ENCODE measurements around the gene SIL1.
A peak's percentile ranks its signal among the peaks of the same experiment; 100 is the strongest.

The SIL1 gene

GRCh38 chr5:139147483-139148087, 50.6 kb downstream of the SIL1 start:
- H2BK5ac ChIP-seq (ENCODE audit: low read length), result no peak overlapping the region
- H3K9ac ChIP-seq (ENCODE audit: low read length), result no peak overlapping the region
- H3K79me2 ChIP-seq (ENCODE audit: control insufficient read depth, insufficient read depth, low read length), result no peaks in the 10 kb centered on the region
- H3K36me3 ChIP-seq (ENCODE audit: control insufficient read depth, insufficient read depth, low read length), result no peaks in the 10 kb centered on the region
- no peak for DNase-seq
- H3K4me3 ChIP-seq (ENCODE audit: low read length), result no peak overlapping the region
- no peak overlapping the region for H4K5ac ChIP-seq (ENCODE audit: low read length)
- H2AK5ac ChIP-seq (ENCODE audit: low read length), result no peak overlapping the region
- H2BK120ac ChIP-seq (ENCODE audit: low read depth, low read length), result no peak overlapping the region
- no peaks in the 10 kb centered on the region for H3K27me3 ChIP-seq (ENCODE audit: insufficient read depth, low read length, poor library complexity)
- H3K4me2 ChIP-seq (ENCODE audit: low read length), result no peak overlapping the region
- no peak overlapping the region for H3K27ac ChIP-seq (ENCODE audit: low read depth, low read length)
- WGBS (ENCODE audit: extremely low coverage, insufficient coverage, low lambda C conversion rate), result no CpG with 5 or more reads among the region's 2 CpGs
- H3K79me1 ChIP-seq (ENCODE audit: low read length), result no peaks in the 10 kb centered on the region
- peaks cover 3% of the 10 kb centered on the region for H3K4me1 ChIP-seq (ENCODE audit: control insufficient read depth, low read depth, low read length)
- no peak overlapping the region for H2BK15ac ChIP-seq (replicated peaks; ENCODE audit: low read depth)
- no peak overlapping the region for H4K8ac ChIP-seq (ENCODE audit: low read depth, low read length)
- H3K4ac ChIP-seq (ENCODE audit: low read depth, low read length), result no peak overlapping the region
- H3K23ac ChIP-seq (ENCODE audit: low read length), result no peak overlapping the region
- H3K56ac ChIP-seq (ENCODE audit: low read length), result no peak overlapping the region
- H3K18ac ChIP-seq (ENCODE audit: low read length), result no peak overlapping the region

DNA sequence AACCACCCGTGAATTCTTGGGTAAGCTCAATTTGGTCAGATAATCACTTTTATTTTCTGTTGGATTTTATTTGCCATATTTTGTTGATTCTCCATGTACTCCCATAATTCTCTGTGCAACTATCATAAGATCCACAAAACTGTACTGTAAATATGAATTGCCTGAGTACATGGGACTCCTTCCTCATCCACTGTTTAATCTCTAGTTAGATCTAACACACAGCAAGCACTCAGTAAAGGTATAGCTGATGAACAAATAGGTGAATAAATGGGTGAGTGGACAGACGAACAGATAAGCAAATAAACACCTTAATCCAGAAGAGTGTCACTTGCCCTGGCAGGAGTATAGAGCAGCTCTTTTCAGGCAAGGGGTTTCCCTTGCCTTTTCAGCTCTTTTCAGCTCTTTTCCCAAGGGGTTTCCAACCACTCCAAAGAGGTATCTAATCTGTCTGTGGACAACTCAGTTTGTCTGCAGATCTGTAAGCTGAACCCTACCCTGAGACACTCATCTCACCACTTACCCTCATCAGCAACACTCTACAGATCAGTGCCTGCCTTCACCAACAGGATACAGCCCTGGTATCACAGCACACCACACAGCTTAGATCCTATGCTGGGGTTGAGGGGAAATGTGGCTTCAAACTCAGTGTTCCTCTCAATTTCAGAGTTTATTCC, 51.2 kb downstream of the SIL1 start:
- H3K27ac ChIP-seq (ENCODE audit: low read depth, low read length), result no peak overlapping the region
- H3K79me2 ChIP-seq (ENCODE audit: control insufficient read depth, insufficient read depth, low read length), result no peaks in the 10 kb centered on the region
- H3K23ac ChIP-seq (ENCODE audit: low read length), result no peak overlapping the region
- no peak overlapping the region for H3K18ac ChIP-seq (ENCODE audit: low read length)
- no peak overlapping the region for H3K4me2 ChIP-seq (ENCODE audit: low read length)
- no peaks in the 10 kb centered on the region for H3K27me3 ChIP-seq (ENCODE audit: insufficient read depth, low read length, poor library complexity)
- H2BK120ac ChIP-seq (ENCODE audit: low read depth, low read length), result no peak overlapping the region
- no peak overlapping the region for H2AK5ac ChIP-seq (ENCODE audit: low read length)
- H4K5ac ChIP-seq (ENCODE audit: low read length), result no peak overlapping the region
- H3K4ac ChIP-seq (ENCODE audit: low read depth, low read length), result no peak overlapping the region
- H3K9ac ChIP-seq (ENCODE audit: low read length), result no peak overlapping the region
- no peaks in the 10 kb centered on the region for H3K36me3 ChIP-seq (ENCODE audit: control insufficient read depth, insufficient read depth, low read length)
- no peaks in the 10 kb centered on the region for H3K79me1 ChIP-seq (ENCODE audit: low read length)
- no peak overlapping the region for H2BK5ac ChIP-seq (ENCODE audit: low read length)
- H3K4me3 ChIP-seq (ENCODE audit: low read length), result no peak overlapping the region
- H4K8ac ChIP-seq (ENCODE audit: low read depth, low read length), result no peak overlapping the region
- peaks cover 3% of the 10 kb centered on the region for H3K4me1 ChIP-seq (ENCODE audit: control insufficient read depth, low read depth, low read length)
- H3K56ac ChIP-seq (ENCODE audit: low read length), result no peak overlapping the region
- no peak for DNase-seq
- no CpG with 5 or more reads among the region's 2 CpGs for WGBS (ENCODE audit: extremely low coverage, insufficient coverage, low lambda C conversion rate)
- H2BK15ac ChIP-seq (replicated peaks; ENCODE audit: low read depth), result no peak overlapping the region

- Histone ChIP-seq H3K36me3 (ENCODE audit: control insufficient read depth, insufficient read depth, low read length) (no peaks in the 10 kb centered on the region), H3K18ac (ENCODE audit: low read length) (no peak overlapping the region)
These were observed 56.5 kb downstream of the SIL1 start for GRCh38 chr5:139141446-139142204.

DNA sequence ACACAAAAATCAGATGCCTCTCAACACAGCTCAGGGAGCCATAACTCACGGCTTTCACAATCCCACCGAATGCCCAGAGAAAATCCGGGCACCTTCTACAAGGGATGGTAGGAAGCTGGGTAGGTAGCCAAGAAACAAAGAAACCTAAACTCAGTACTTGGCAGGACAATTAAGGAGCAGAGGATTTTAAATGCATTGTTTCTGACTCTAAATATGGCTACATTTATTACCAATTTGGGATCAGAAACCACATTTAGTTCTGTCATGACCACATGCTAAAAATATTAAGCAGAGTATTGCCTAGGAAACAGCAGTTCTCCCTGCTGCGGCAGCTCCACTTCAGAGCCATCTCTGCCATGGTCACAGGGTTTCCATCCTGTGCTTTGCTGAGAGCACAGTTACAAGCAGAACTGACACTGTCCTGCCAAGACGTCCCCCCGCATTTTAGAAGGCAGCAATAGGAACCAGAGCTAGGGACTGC, 57.5 kb downstream of the SIL1 start:
- no peak overlapping the region for H3K23ac ChIP-seq (ENCODE audit: low read length)
- H2BK120ac ChIP-seq (ENCODE audit: low read depth, low read length), result no peak overlapping the region
- no peak overlapping the region for H2BK5ac ChIP-seq (ENCODE audit: low read length)
- H2AK5ac ChIP-seq (ENCODE audit: low read length), result no peak overlapping the region
- no peaks in the 10 kb centered on the region for H3K36me3 ChIP-seq (ENCODE audit: control insufficient read depth, insufficient read depth, low read length)
- H3K27ac ChIP-seq (ENCODE audit: low read depth, low read length), result no peak overlapping the region
- H3K4me1 ChIP-seq (ENCODE audit: control insufficient read depth, low read depth, low read length), result no peaks in the 10 kb centered on the region
- H3K18ac ChIP-seq (ENCODE audit: low read length), result no peak overlapping the region
- DNase-seq, result no peak
- no peaks in the 10 kb centered on the region for H3K27me3 ChIP-seq (ENCODE audit: insufficient read depth, low read length, poor library complexity)
- H2BK15ac ChIP-seq (replicated peaks; ENCODE audit: low read depth), result no peak overlapping the region
- no peak overlapping the region for H3K4me3 ChIP-seq (ENCODE audit: low read length)
- no peaks in the 10 kb centered on the region for H3K79me1 ChIP-seq (ENCODE audit: low read length)
- no peaks in the 10 kb centered on the region for H3K79me2 ChIP-seq (ENCODE audit: control insufficient read depth, insufficient read depth, low read length)
- no peak overlapping the region for H3K56ac ChIP-seq (ENCODE audit: low read length)
- no peak overlapping the region for H3K4ac ChIP-seq (ENCODE audit: low read depth, low read length)
- H4K5ac ChIP-seq (ENCODE audit: low read length), result no peak overlapping the region
- H3K9ac ChIP-seq (ENCODE audit: low read length), result no peak overlapping the region
- H4K8ac ChIP-seq (ENCODE audit: low read depth, low read length), result no peak overlapping the region
- no peak overlapping the region for H3K4me2 ChIP-seq (ENCODE audit: low read length)
- no CpG with 5 or more reads among the region's 6 CpGs for WGBS (ENCODE audit: extremely low coverage, insufficient coverage, low lambda C conversion rate)

More at GRCh38 chr5:139141446-139142204, 56.5 kb downstream of the SIL1 start:
- Histone ChIP-seq H3K23ac (ENCODE audit: low read length) (no peak overlapping the region), H3K79me2 (ENCODE audit: control insufficient read depth, insufficient read depth, low read length) (no peaks in the 10 kb centered on the region), H2BK120ac (ENCODE audit: low read depth, low read length) (no peak overlapping the region), H3K4ac (ENCODE audit: low read depth, low read length) (no peak overlapping the region), H2BK5ac (ENCODE audit: low read length) (no peak overlapping the region), H3K4me1 (ENCODE audit: control insufficient read depth, low read depth, low read length) (no peaks in the 10 kb centered on the region), H2AK5ac (ENCODE audit: low read length) (no peak overlapping the region), H3K4me3 (ENCODE audit: low read length) (no peak overlapping the region), H3K56ac (ENCODE audit: low read length) (no peak overlapping the region), H4K5ac (ENCODE audit: low read length) (no peak overlapping the region), H3K27ac (ENCODE audit: low read depth, low read length) (no peak overlapping the region), H3K27me3 (ENCODE audit: insufficient read depth, low read length, poor library complexity) (no peaks in the 10 kb centered on the region), H3K9ac (ENCODE audit: low read length) (no peak overlapping the region), H3K79me1 (ENCODE audit: low read length) (no peaks in the 10 kb centered on the region), H2BK15ac (replicated peaks; ENCODE audit: low read depth) (no peak overlapping the region), H4K8ac (ENCODE audit: low read depth, low read length) (no peak overlapping the region), H3K4me2 (ENCODE audit: low read length) (no peak overlapping the region)
- no CpG with 5 or more reads among the region's 3 CpGs for WGBS (ENCODE audit: extremely low coverage, insufficient coverage, low lambda C conversion rate)
- DNase-seq, result no peak

- Histone ChIP-seq H2BK120ac (ENCODE audit: low read depth, low read length) (no peak overlapping the region), H3K9ac (ENCODE audit: low read length) (no peak overlapping the region), H4K5ac (ENCODE audit: low read length) (no peak overlapping the region), H3K79me2 (ENCODE audit: control insufficient read depth, insufficient read depth, low read length) (no peaks in the 10 kb centered on the region), H3K23ac (ENCODE audit: low read length) (no peak overlapping the region), H3K4me2 (ENCODE audit: low read length) (no peak overlapping the region), H3K27ac (ENCODE audit: low read depth, low read length) (no peak overlapping the region), H4K8ac (ENCODE audit: low read depth, low read length) (no peak overlapping the region), H3K4me3 (ENCODE audit: low read length) (no peak overlapping the region), H3K36me3 (ENCODE audit: control insufficient read depth, insufficient read depth, low read length) (no peaks in the 10 kb centered on the region), H2BK15ac (replicated peaks; ENCODE audit: low read depth) (no peak overlapping the region), H3K4me1 (ENCODE audit: control insufficient read depth, low read depth, low read length) (no peaks in the 10 kb centered on the region), H3K18ac (ENCODE audit: low read length) (no peak overlapping the region), H3K79me1 (ENCODE audit: low read length) (no peaks in the 10 kb centered on the region), H3K4ac (ENCODE audit: low read depth, low read length) (no peak overlapping the region), H2AK5ac (ENCODE audit: low read length) (no peak overlapping the region), H3K27me3 (ENCODE audit: insufficient read depth, low read length, poor library complexity) (no peaks in the 10 kb centered on the region), H3K56ac (ENCODE audit: low read length) (no peak overlapping the region), H2BK5ac (ENCODE audit: low read length) (no peak overlapping the region)
- WGBS (ENCODE audit: extremely low coverage, insufficient coverage, low lambda C conversion rate), result no CpG with 5 or more reads among the region's 3 CpGs
- peak; percentile 56 for DNase-seq
These were observed 59.4 kb downstream of the SIL1 start for GRCh38 chr5:139138809-139139208.

All from mesendoderm (in vitro differentiated cells).